HepG2 (cell line): ENCODE data around the gene NTRK2. TPM values are rescaled to one million over a fixed set of nuclear protein-coding genes. Genes with fewer than 3 reads are reported as not detected.

ENCODE experiments used
- ATAC-seq: fragments of 200-7000 bp; cut with Tn5 transposase; 3 replicates; pipeline ENCODE4 v1.9.1; 2020; ENCODE audit warnings: mild to moderate bottlenecking, moderate library complexity
- BruUV-seq: library from RNA; stranded (reverse); fragments of 400-500 nt; replicated peaks from 2 replicates; lab custom pipeline; 2021; lab: Mats Ljungman, UMichigan
- CTCF ChIA-PET: fragments of 300-600 bp; formaldehyde crosslinking; extraction: SDS; loops from one replicate; lab custom pipeline; 2021; ENCODE audit warnings: low total read pairs, inconsistent platforms, low intra/inter-chr PET ratio; lab: Yijun Ruan, JAX
- POLR2A ChIA-PET: fragments of 350-600 bp; sonication (Branson Sonifier 250); formaldehyde crosslinking; loops from one replicate; lab custom pipeline; 2020; ENCODE audit warnings: antibody characterized with exemption, inconsistent platforms; lab: Yijun Ruan, JAX
- DNase-seq: peaks from one replicate; pipeline ENCODE4 v3.0.0-alpha.2; 2015; ENCODE audit warnings: low spot score
- FAIRE-seq: peaks from 3 replicates; lab custom pipeline; 2011; peaks lifted over from hg19 to GRCh38; lab: Jason Lieb, UNC
- H2AFZ ChIP-seq: one replicate; pipeline ENCODE4 v1.6.1; 2011; ENCODE audit warnings: low read length, inconsistent platforms
- H3K27ac ChIP-seq: fragments of 300-600 bp; 3 replicates; pipeline ENCODE4 v1.8.0; 2011; ENCODE audit warnings: mixed run types, mild to moderate bottlenecking, mixed read lengths, low read length, inconsistent platforms; ENCODE audit not compliant: insufficient read depth; ENCODE audit errors: extremely low read length
- H3K27me3 ChIP-seq, 2 experiments: fragments of 200-600 bp in 1 of 2; 2 replicates in 1 of 2; 3 replicates in 1 of 2; pipeline versions ENCODE4 v1.6.0 to v1.8.0; 2011; ENCODE audit warnings: low read length in 2 of 2, mild to moderate bottlenecking in 2 of 2, moderate library complexity in 2 of 2, inconsistent platforms in 1 of 2; ENCODE audit not compliant: insufficient read depth in 2 of 2, control insufficient read depth in 1 of 2
- H3K36me3 ChIP-seq, 2 experiments: fragments of 200-600 bp in 1 of 2; replicated peaks in 1 of 2; 2 replicates in 1 of 2; 3 replicates in 1 of 2; pipeline versions ENCODE4 v1.5.1 to v1.8.0; 2011; ENCODE audit warnings: low read length in 2 of 2, inconsistent platforms in 1 of 2; ENCODE audit not compliant: insufficient read depth in 2 of 2, control insufficient read depth in 1 of 2
- H3K4me1 ChIP-seq: 2 replicates; pipeline ENCODE4 v1.5.1; 2012; ENCODE audit warnings: low read length, inconsistent platforms; ENCODE audit not compliant: insufficient read depth
- H3K4me2 ChIP-seq: 2 replicates; pipeline ENCODE4 v1.6.0; 2011; ENCODE audit warnings: low read depth, low read length, inconsistent platforms
- H3K4me3 ChIP-seq, 3 experiments: fragments of 200-600 bp in 1 of 3; sonication (generic), shearing (Covaris generic) in 1 of 3; replicated peaks in 1 of 3; 2 replicates each; pipeline ENCODE4 v1.5.1; 2011 to 2016; ENCODE audit warnings: low read length in 3 of 3, inconsistent platforms in 2 of 3, low read depth in 2 of 3, mild to moderate bottlenecking in 2 of 3, control low read depth in 1 of 3, mixed read lengths in 1 of 3; ENCODE audit not compliant: insufficient read depth in 1 of 3
- H3K79me2 ChIP-seq: one replicate; pipeline ENCODE4 v1.6.1; 2011; ENCODE audit warnings: low read length, inconsistent platforms; ENCODE audit not compliant: insufficient read depth
- H3K9ac ChIP-seq: 2 replicates; pipeline ENCODE4 v1.6.0; 2011; ENCODE audit warnings: mild to moderate bottlenecking, low read depth, low read length, inconsistent platforms; ENCODE audit not compliant: insufficient read depth
- H3K9me3 ChIP-seq: 2 replicates; pipeline ENCODE4 v1.5.1; 2012; ENCODE audit warnings: mild to moderate bottlenecking, low read length
- H4K20me1 ChIP-seq: 2 replicates; pipeline ENCODE4 v1.6.0; 2011; ENCODE audit warnings: inconsistent platforms, mild to moderate bottlenecking, low read length, moderate library complexity; ENCODE audit not compliant: insufficient read depth
- GABPB1 ChIP-seq: IDR thresholded peaks from 2 replicates; pipeline ENCODE4 v1.6.1; 2016; ENCODE audit warnings: mild to moderate bottlenecking, missing genetic modification reagents, moderate library complexity, missing compliant biosample characterization
- KLF16 ChIP-seq, 2 experiments: sonication (generic) in 1 of 2; formaldehyde crosslinking in 1 of 2; IDR thresholded peaks; 2 replicates each; pipeline versions ENCODE4 v1.6.1 to v1.8.0; 2016 to 2023; ENCODE audit warnings: missing genetic modification reagents in 2 of 2, missing compliant biosample characterization in 1 of 2
- LBX2 ChIP-seq: sonication (generic); formaldehyde crosslinking; IDR thresholded peaks from 2 replicates; pipeline ENCODE4 v1.5.0; 2020; ENCODE audit warnings: missing genetic modification reagents, mild to moderate bottlenecking, borderline replicate concordance
- MYNN ChIP-seq: sonication (generic); formaldehyde crosslinking; IDR thresholded peaks from 2 replicates; pipeline ENCODE4 v1.4.0; 2020; ENCODE audit warnings: mild to moderate bottlenecking, low read depth, missing genetic modification reagents
- MYPOP ChIP-seq: sonication (generic); formaldehyde crosslinking; IDR thresholded peaks from 2 replicates; pipeline ENCODE4 v1.8.1; 2023; ENCODE audit warnings: mild to moderate bottlenecking, moderate library complexity, missing genetic modification reagents
- NR2F6 ChIP-seq, 2 experiments: IDR thresholded peaks; 2 replicates each; pipeline ENCODE4 v1.6.1; 2016; ENCODE audit warnings: antibody characterized with exemption in 1 of 2, mild to moderate bottlenecking in 1 of 2
- ONECUT2 ChIP-seq: sonication (generic); formaldehyde crosslinking; IDR thresholded peaks from 2 replicates; pipeline ENCODE4 v1.4.0; 2020; ENCODE audit warnings: missing genetic modification reagents
- THRA ChIP-seq: sonication (generic); formaldehyde crosslinking; IDR thresholded peaks from 2 replicates; pipeline ENCODE4 v1.4.0; 2020; ENCODE audit warnings: missing genetic modification reagents, borderline replicate concordance
- ZBTB39 ChIP-seq: sonication (generic); formaldehyde crosslinking; IDR thresholded peaks from 2 replicates; pipeline ENCODE4 v1.5.0; 2020; ENCODE audit warnings: missing genetic modification reagents
- ZNF280B ChIP-seq: sonication (generic); formaldehyde crosslinking; IDR thresholded peaks from 2 replicates; pipeline ENCODE4 v1.5.0; 2020; ENCODE audit warnings: missing genetic modification reagents, mild to moderate bottlenecking, borderline replicate concordance
- ZNF710 ChIP-seq: sonication (generic); formaldehyde crosslinking; IDR thresholded peaks from 2 replicates; pipeline ENCODE4 v1.5.0; 2020; ENCODE audit warnings: mild to moderate bottlenecking, missing genetic modification reagents, borderline replicate concordance
- ZNF724P ChIP-seq: sonication (generic); formaldehyde crosslinking; IDR thresholded peaks from 2 replicates; pipeline ENCODE4 v1.8.0; 2022; ENCODE audit warnings: missing genetic modification reagents, borderline replicate concordance
- ZNF773 ChIP-seq: sonication (generic); formaldehyde crosslinking; IDR thresholded peaks from 2 replicates; pipeline ENCODE4 v1.4.0; 2020; ENCODE audit warnings: missing genetic modification reagents, borderline replicate concordance
- WGBS: methylation state at CpG from one replicate; pipeline ENCODE4 v1.1.6; 2017; ENCODE audit warnings: low lambda C conversion rate; 5-methylcytosine and 5-hydroxymethylcytosine counted together
- in situ Hi-C: cut with HindIII; loops from 2 replicates; pipeline ENCODE4 v1.10.0; 2017; ENCODE audit warnings: low pct_unique_long_range_greater_than_20kb; ENCODE audit not compliant: extremely low pct_ligation_motif_present
- intact Hi-C: fragments of 100-400 bp; cut with micrococcal nuclease; formaldehyde crosslinking; loops from one replicate; pipeline ENCODE4 v1.10.0; 2022; ENCODE audit not compliant: unreplicated experiment
- polyA plus RNA-seq, 8 experiments: library from polyadenylated mRNA; depleted of rRNA in 3 of 8; stranded (reverse) in 7 of 8; unstranded in 1 of 8; fragments of >200 nt; fragmentation: Illumina TruSeq in 4 of 8; extraction: Trizol in 4 of 8; gene quantifications; 2 replicates each; pipeline versions ENCODE4 v1.2.1 to v1.2.3, GENCODE V29; 2011 to 2016; ENCODE audit warnings: low read depth in 4 of 8, missing spikeins in 1 of 8, mixed read lengths in 1 of 8; ENCODE audit not compliant: insufficient read depth in 1 of 8
- total RNA-seq, 5 experiments: library from RNA; depleted of rRNA; stranded (reverse); fragments of >200 nt; fragmentation: Illumina TruSeq; extraction: Trizol; gene quantifications; 2 replicates each; pipeline ENCODE4 v1.2.3, GENCODE V29; 2016; ENCODE audit warnings: low read depth in 1 of 5
- TF ChIP-seq, protein P1 (sequence below): sonication (generic); formaldehyde crosslinking; IDR thresholded peaks from 2 replicates; pipeline ENCODE4 v1.8.0; 2022; ENCODE audit warnings: missing genetic modification reagents, mild to moderate bottlenecking, inconsistent platforms, borderline replicate concordance

The NTRK2 gene
- total and polyA plus RNA-seq, 2 of the 13 experiments (the other 11 are each of a cell fraction or from before 2014, with no cell fraction given) = not detected

- H4K20me1 ChIP-seq = no peaks in the 10 kb centered on the region
- 0% methylated on average over 5 of the region's 5 CpGs for WGBS
- DNase-seq (no peak), FAIRE-seq (no peak), ATAC-seq (no peak)
- intact Hi-C loops = no loop called here
- H3K4me2 ChIP-seq = no peak overlapping the region
- no peaks in the 10 kb centered on the region for H3K9me3 ChIP-seq
- no peaks in the 10 kb centered on the region for H3K36me3 ChIP-seq
- H3K9ac ChIP-seq = no peak overlapping the region
- H3K4me1 ChIP-seq = no peaks in the 10 kb centered on the region
- H3K4me3 ChIP-seq = no peak overlapping the region
- POLR2A ChIA-PET = no interaction called here
- no TSS peak for BruUV-seq
- no peak overlapping the region for H3K27ac ChIP-seq
- H3K27me3 ChIP-seq = peaks cover 0 to 4% of the 10 kb centered on the region in 2 experiments; a peak in 1 of 5 replicates
- H3K79me2 ChIP-seq = no peaks in the 10 kb centered on the region
- CTCF ChIA-PET = no interaction called here
- in situ Hi-C loops = no loop called here
- no peak overlapping the region for H2AFZ ChIP-seq
- TF ChIP-seq THRA (no peak), MYNN (CRISPR knock-in tag) (no peak), ZNF710 (no peak), ZBTB39 (CRISPR knock-in tag) (no peak), KLF16 (CRISPR knock-in tag; IDR thresholded peaks at IDR 0.05) (no peak), ZNF724P (CRISPR knock-in tag) (no peak), ZNF280B (CRISPR knock-in tag) (no peak), ZNF773 (CRISPR knock-in tag) (no peak), ONECUT2 (CRISPR knock-in tag) (no peak), LBX2 (no peak), NR2F6 (IDR thresholded peaks at IDR 0.05) (no peak), NR2F6 (CRISPR knock-in tag; IDR thresholded peaks at IDR 0.05) (no peak), GABPB1 (CRISPR knock-in tag) (no peak), MYPOP (CRISPR knock-in tag) (no peak)
- TF ChIP-seq, protein P1, sequence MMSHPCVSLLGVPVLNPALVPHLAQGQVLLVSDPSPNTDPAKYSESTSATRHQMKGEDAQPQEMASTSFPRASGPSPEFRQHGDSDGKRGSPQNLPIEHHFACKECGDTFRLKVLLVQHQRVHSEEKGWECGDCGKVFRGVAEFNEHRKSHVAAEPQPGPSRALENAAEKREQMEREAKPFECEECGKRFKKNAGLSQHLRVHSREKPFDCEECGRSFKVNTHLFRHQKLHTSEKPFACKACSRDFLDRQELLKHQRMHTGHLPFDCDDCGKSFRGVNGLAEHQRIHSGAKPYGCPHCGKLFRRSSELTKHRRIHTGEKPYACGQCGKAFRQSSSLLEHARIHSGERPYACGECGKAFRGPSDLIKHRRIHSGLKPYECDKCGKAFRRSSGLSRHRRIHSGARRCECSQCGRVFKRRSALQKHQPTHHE (CRISPR knock-in tag) = no peak
These were observed 137.9 kb downstream of the NTRK2 start for GRCh38 chr9:84807431-84807830.
